ENCODE results near the gene RAPGEF1.
"Not testable (repeated sequence)": the region's sequence is repeated elsewhere in the genome, so short reads cannot be mapped to it uniquely, and the experiment has no call there.

The RAPGEF1 gene

DNA sequence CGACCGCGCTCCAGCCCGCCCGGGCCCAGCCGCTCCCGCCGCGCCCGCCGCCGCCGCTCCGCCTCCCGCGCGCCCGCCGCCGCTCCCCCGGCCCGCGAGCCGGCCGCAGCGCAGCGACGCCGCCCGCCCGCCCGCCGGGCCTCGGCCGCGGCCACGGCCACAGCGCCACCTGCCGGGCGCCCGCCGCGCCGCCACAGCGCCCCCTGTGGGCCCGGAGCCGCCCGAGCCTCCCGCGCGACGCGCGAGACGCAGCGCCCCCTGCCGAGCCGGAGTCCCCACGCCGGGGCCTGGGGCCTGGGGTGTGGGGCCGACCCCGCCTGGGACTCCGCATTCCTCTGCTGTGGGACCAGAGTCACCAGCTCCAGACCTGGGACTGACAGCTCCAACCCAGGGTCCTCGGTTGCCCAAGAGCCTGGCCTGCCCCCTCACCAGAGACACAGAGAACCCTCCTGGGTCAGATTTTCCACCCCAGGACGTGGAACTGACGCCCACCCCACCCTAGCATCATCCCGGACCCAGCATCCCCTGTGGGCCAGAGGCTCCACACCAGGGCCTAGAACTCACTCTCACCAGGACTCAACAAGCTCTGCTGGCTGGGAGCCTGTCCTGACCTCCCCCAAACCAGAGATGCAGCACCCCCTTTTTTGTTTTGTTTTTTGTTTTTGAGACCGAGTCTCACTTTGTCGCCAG, at the start of gene RAPGEF1:
Gene RAPGEF1 (minus strand): TSS at position 118 of the 690 bp plus-strand sequence. CDS start 246 bp downstream, outside the sequence.
- DNase-seq (ENCODE audit: low read depth) = peak; percentile 74

- DNase-seq (ENCODE audit: low read depth) = no peak
Measured at GRCh38 chr9:131788851-131789250, 49.0 kb upstream of the RAPGEF1 start.

DNA sequence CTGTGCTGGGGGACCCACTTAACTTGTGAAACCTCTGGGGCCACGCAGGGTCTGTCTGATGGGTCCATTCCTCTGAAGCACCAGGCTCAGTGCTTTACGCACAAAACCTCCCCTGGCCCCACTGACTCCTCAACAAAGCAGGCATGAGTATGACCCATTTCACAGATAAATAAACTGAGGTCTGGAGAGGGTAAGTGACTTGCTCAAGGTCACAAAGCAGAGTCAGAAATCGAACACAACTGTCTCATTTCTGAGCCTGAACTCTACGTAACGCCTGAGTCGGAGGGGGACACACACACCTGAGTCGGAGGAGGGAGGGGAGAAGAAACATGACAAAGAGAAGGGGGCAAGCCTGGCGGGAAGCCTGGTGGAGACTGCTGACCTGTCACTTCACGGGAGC, 48.0 kb upstream of the RAPGEF1 start:
- no peak for DNase-seq (ENCODE audit: low read depth)

GRCh38 chr9:131784748-131785501, 45.0 kb upstream of the RAPGEF1 start:
- no peak for DNase-seq (ENCODE audit: low read depth)

- DNase-seq (ENCODE audit: low read depth) = no peak
Measured at GRCh38 chr9:131781069-131781468, 41.2 kb upstream of the RAPGEF1 start.

- no peak for DNase-seq (ENCODE audit: low read depth)
Measured at GRCh38 chr9:131776473-131776872, 36.6 kb upstream of the RAPGEF1 start.

DNA sequence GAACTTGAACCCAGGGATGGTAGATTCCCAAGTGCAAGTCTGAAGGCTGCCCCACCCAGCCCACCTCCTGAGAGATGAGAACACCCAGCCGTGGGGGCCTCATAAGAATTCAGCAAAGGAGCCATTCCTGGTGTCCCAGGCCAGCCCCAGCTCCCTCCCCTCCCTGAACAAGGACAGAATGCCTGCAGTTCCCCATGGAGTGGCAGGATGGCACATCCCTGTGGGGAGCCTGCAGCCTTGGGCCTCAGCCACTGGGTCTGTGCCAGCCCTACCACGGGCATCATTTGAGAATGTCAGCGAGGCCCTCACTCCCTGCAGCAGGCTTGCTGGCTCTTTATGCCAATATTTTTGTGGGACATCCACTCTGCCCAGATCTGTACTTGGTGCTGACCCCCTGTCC, 36.2 kb upstream of the RAPGEF1 start:
- no peak for DNase-seq (ENCODE audit: low read depth)

GRCh38 chr9:131774636-131775035, 34.8 kb upstream of the RAPGEF1 start:
- no peak for DNase-seq (ENCODE audit: low read depth)

GRCh38 chr9:131773911-131774379, 34.1 kb upstream of the RAPGEF1 start:
- no peak for DNase-seq (ENCODE audit: low read depth)

DNA sequence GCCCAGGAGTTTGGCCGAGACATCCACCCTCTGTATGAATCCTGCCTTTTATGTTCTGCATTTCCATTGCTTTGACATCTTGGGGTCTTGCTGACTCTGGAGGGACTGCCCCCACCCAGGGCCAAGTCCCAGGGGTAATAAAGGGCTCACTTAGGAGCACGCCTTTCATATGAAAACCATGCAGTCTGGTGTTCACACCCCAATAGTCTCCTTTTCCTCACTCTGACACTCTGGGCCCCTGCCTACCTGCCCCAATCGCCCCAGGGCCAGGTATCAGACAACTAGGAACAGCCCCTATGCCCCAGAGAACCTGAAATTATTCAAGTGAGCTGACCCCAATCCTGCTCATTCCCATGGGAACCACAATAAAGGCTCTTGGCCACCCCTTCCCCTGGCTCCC, 33.1 kb upstream of the RAPGEF1 start:
- DNase-seq (ENCODE audit: low read depth) = no peak

GRCh38 chr9:131771646-131772045, 31.8 kb upstream of the RAPGEF1 start:
- no peak for DNase-seq (ENCODE audit: low read depth)

GRCh38 chr9:131769361-131769760, 29.5 kb upstream of the RAPGEF1 start:
- DNase-seq (ENCODE audit: low read depth) = no peak

- DNase-seq (ENCODE audit: low read depth) = no peak
Measured at GRCh38 chr9:131764568-131764967, 24.7 kb upstream of the RAPGEF1 start.

- DNase-seq (ENCODE audit: low read depth) = peak; percentile 65
Measured at GRCh38 chr9:131762356-131762932, 22.6 kb upstream of the RAPGEF1 start.

DNA sequence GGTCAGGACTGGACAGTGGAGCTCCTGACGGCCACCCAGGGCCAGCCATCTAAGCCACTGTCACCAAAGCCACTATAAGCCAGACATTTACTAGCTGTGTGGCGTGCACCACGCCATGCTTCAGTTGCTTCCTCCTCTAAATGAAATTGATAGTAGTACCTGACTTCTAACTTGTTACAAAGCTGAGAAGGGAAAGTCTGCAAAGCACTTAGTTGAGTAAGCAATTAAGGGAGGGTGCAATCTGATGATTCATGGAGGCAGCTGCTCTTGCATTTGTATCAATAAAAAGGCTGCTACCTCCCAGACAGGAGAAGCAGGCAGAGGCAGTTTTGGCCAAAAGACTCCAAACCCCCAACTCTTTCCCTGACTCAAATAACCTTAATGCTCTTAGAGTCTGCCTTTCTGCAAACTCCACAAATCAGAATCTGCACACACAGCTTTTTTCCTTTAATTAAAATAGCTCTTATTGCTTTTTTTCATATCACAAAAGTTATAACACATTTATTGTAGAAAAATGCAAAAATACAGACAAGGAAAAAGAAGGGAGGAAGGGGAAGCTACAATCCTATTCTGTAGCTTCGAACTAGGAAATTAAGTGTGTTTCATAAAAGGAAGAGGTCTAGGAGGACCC, 19.3 kb upstream of the RAPGEF1 start:
- no peak for DNase-seq (ENCODE audit: low read depth)

DNA sequence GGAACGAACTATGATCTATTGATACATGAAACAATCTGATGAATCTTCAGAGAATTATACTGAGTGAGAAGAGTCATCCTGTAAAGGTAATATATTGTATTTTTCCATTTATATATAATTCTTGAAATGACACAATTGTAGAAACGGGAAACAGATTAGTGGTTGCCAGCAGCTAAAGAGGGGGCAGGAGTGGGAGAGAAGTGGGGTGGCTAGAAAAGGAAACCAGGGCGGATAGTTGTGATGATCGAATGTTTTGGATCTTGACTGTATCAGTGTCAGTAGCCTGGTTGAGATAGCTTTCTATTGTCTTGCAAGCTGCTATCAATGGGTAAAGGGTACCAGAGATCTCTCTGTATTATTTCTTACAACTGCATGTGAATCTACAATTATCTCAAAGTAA, 17.7 kb upstream of the RAPGEF1 start:
- DNase-seq (ENCODE audit: low read depth) = no peak

- DNase-seq (ENCODE audit: low read depth) = peak; percentile 83
Measured at GRCh38 chr9:131755541-131756198, 15.8 kb upstream of the RAPGEF1 start.

DNA sequence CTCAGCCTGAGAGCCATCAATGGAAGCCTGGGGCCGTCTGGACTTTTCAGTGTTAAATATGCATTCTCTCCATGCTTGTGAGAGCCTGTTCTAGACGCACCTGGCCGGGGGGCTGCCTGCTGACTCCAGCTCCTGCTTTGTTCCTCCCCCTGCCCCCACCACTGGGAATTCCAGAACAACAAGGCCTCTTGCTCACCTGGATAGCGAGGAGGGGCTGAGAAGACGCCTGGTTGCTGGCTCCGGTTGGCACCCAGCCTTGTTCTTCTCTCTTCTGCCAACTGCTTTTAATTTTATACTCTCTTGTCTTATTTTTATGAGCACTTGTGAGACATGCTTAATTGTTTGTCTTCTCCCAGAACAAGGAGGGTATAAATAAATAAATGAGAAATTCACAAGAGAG, 15.0 kb upstream of the RAPGEF1 start:
- no peak for DNase-seq (ENCODE audit: low read depth)

DNA sequence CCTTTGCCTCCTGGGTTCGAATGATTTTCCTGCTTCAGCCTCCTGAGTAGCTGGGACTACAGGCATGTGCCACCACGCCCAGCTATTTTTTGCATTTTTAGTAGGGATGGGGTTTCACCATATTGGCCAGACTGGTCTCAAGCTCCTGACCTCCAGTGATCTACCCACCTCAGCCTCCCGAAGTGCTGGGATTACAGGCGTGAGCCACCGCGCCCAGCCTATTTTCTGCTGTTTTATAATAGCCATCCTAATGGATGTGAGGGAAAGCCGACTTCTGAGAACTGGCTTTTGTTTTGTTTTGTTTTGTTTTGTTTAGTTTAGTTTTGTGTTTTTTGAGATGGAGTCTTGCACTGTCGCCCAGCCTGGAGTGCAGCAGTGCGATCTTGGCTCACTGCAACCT, 13.9 kb upstream of the RAPGEF1 start:
- not testable (repeated sequence) for DNase-seq (ENCODE audit: low read depth)

- DNase-seq (ENCODE audit: low read depth) = no peak
Measured at GRCh38 chr9:131752231-131752884, 12.5 kb upstream of the RAPGEF1 start.

DNA sequence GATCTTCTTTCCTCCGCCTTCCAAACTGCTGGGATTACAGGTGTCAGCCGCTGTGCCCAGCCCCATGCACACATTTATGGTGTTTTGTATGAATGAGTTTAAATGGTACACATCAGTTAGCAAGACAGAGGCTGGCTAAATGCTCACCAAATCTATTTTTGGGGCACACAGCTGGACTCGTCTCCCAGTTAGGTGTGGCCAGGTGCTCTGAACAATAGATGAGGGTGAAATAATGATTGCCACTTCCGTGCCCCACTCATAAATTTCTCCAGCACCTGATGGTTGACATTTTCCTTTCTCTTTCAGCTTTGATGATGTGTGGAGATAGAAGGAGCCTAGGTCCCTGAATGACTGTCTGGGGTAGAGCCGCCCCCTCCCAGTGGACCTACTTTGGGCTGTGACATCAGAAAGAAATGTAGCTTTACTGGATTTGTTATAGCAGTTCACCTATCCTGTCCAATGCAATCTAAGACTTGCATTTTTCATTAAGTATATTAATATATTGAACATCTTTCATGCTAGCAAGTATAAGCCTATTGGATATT, 8.6 kb upstream of the RAPGEF1 start:
- DNase-seq (ENCODE audit: low read depth) = no peak

Data from stimulated activated CD8-positive, alpha-beta memory T cell treated with anti-CD3 and anti-CD28 coated beads, Interleukin-4, amount 100 ng/mL, for 24 hours (primary cell).